Mucosa of rectum (tissue), 2 donors: ENCODE data around the gene CXXC5.
A peak's percentile ranks its signal among the peaks of the same experiment; 100 is the strongest.

Experiments used
- H3K27ac ChIP-seq, 2 donors: one replicate each; pipeline ENCODE4 v1.7.0; 2013; ENCODE audit warnings: inconsistent platforms in 2 of 2, low read depth in 2 of 2, low read length in 2 of 2
- H3K27me3 ChIP-seq, 2 donors: one replicate each; pipeline ENCODE4 v1.7.0; 2013; ENCODE audit warnings: low read length in 2 of 2; ENCODE audit not compliant: control insufficient read depth in 2 of 2, insufficient read depth in 2 of 2
- H3K36me3 ChIP-seq, 2 donors: one replicate each; pipeline ENCODE4 v1.7.0; 2013; ENCODE audit warnings: low read length in 2 of 2; ENCODE audit not compliant: control insufficient read depth in 2 of 2, insufficient read depth in 2 of 2
- H3K4me1 ChIP-seq, 2 donors: one replicate each; pipeline ENCODE4 v1.7.0; 2013; ENCODE audit warnings: low read length in 2 of 2, mild to moderate bottlenecking in 1 of 2; ENCODE audit not compliant: control insufficient read depth in 2 of 2, insufficient read depth in 2 of 2
- H3K4me3 ChIP-seq, 2 donors: one replicate each; pipeline ENCODE4 v1.7.0; 2013; ENCODE audit warnings: low read length in 2 of 2
- H3K9ac ChIP-seq, 2 donors: one replicate each; pipeline ENCODE4 v1.7.0; 2013; ENCODE audit warnings: low read length in 2 of 2, low read depth in 1 of 2, mild to moderate bottlenecking in 1 of 2
- H3K9me3 ChIP-seq, 2 donors: one replicate each; pipeline ENCODE4 v1.7.0; 2013; ENCODE audit warnings: low read length in 2 of 2; ENCODE audit not compliant: control insufficient read depth in 2 of 2
- donor health status: healthy.
- donor health status: Normal muscosa, but diverticular disease.

Gene CXXC5

DNA sequence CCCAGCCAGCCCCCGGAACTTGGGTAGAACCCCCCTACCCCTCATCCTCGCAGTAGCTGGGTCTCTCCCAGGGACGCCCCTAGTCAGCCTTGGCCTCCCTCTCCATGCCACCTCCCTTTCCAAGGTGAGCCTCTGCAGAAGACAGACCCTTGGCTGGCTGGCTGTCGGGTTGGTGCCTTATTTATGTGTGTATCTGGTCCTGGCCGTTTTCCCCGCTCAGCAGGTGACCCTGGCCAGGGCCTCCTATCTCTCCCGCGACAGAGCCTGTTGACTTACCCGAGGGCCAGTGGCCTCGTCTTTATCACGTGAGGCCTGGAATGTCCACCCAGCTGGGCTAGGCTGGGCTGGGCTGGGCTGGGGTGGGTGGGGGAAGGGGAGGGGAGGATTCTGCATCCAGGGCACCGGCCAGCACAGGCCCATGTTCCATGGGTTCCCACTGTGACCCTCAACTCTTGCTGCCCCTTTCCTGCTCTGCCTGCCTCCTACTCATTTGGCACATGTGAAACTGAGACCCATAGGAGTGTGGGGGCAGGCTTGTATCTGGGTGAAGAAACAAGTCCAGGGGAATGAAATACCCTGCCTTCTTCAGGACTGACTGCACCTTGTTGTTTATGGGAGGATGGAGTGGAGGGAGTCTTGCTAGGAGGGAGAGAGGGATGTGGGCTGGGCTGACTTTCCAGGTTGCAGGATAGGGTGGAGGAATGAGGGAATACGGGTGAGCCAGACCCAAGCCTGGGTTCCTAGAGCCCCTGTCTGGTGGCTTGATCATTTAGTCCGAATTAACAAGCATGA lies 3.1 kb downstream of the CXXC5 start:
- no peaks in the 10 kb centered on the region for H3K36me3 ChIP-seq
- H3K9me3 ChIP-seq: no peaks in the 10 kb centered on the region
- peak overlapping the region; percentile 73 to 85 for H3K4me3 ChIP-seq
- H3K27me3 ChIP-seq: no peaks in the 10 kb centered on the region
- peak overlapping the region in 1 of 2 donors; percentile 81 for H3K9ac ChIP-seq
- peaks cover 50 to 55% of the 10 kb centered on the region in 2 donors for H3K4me1 ChIP-seq
- peak overlapping the region; percentile 81 to 82 for H3K27ac ChIP-seq

DNA sequence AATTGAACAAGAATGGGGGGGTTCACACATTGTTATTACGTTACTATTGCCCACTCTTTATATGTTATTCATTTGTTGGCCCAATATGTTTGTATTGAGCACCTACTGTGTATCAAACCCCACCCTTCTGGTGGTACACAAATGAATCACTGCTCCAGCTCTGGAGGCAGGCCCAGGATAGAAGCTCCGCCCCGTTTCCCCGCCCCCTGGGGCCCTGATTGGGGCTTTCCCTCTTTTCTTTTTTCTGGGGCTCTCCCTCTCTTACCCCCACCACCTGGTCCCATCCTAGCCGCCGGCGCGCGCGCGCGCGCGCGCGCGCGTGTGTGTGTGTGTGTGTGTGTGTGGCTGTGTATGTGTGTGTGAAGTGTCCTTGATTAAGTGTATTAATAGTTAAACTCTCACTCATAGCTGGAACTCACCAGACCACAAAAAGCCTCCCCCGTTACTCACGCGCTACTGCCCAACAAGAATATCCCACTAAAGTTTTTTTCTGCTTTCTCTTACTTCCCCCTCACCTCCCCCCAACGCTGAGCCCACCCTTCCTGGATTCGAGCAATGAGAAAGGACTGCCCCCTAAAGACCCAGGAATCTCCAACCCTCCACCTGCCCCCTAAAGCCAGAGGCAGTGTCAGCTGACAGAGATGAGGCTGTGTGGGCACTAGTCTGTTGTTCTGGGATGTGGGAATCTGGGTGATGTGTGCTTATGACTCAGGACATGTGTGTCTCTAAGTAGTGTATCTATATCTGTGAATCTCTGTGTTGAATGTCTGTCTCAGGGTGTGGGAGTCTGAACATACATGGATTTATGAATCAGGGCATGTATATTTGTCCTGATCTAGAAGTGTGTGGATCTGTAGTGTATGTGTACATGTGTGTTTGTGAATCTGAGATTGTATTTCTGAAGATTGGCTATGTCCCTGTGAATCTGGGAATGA lies 4.0 kb downstream of the CXXC5 start:
- Histone ChIP-seq H3K27ac (peak overlapping the region; percentile 81 to 82), H3K9ac (peak overlapping the region in 1 of 2 donors; percentile 5), H3K9me3 (no peaks in the 10 kb centered on the region), H3K36me3 (no peaks in the 10 kb centered on the region), H3K4me1 (peaks cover 51 to 58% of the 10 kb centered on the region in 2 donors), H3K27me3 (no peaks in the 10 kb centered on the region), H3K4me3 (peak overlapping the region; percentile 43 to 53)

DNA sequence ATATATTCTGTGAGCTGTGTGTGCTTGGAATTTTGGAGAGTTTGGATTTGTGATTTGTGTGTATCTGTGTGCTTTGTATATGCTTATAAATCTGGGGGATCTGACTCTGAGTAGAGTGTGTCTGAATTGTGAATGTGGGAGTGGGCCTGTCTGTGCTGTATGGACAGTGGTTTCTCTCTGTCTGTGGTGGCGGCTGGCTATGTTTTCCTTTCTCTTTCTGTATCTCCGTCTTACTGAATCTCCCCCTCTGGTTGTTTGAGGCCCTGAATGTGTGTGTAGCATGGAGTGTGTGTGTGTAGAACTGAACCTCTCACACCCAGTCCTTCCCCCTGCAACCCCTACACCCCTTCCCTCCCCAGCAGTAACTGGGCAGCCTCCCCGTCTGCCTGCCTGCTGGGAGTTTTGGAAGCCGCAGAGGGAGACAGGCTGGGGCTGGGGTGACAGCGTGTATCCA lies 4.7 kb downstream of the CXXC5 start:
- H3K4me3 ChIP-seq: peak overlapping the region in 1 of 2 donors; percentile 0
- peaks cover 49 to 56% of the 10 kb centered on the region in 2 donors for H3K4me1 ChIP-seq
- H3K9ac ChIP-seq: peak overlapping the region in 1 of 2 donors; percentile 9
- H3K27ac ChIP-seq: peak overlapping the region; percentile 53 to 66
- no peaks in the 10 kb centered on the region for H3K27me3 ChIP-seq
- H3K9me3 ChIP-seq: no peaks in the 10 kb centered on the region
- H3K36me3 ChIP-seq: no peaks in the 10 kb centered on the region

DNA sequence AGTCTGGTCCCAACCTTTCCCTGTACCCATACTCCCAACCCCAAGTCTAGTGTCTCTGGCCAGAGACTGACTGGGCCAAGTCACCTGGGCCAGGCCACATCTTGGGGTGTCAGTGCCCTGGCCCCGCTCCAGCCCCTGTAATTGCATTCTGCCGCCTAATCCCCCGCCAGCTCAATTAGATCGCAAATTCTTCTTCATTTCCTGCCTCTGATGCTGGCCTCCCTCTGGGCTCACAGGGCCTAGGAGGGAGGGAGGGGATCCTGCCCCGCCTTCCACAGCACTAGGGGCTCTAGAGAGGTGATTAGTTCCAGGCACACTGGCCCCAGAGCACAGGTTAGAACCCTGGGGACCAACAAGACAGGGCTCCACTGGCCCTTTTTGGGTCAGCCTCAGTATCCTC lies 5.5 kb downstream of the CXXC5 start:
- Histone ChIP-seq H3K27me3 (no peaks in the 10 kb centered on the region), H3K4me1 (peaks cover 53 to 64% of the 10 kb centered on the region in 2 donors), H3K9ac (peak overlapping the region in 1 of 2 donors; percentile 34), H3K36me3 (no peaks in the 10 kb centered on the region), H3K4me3 (no peak overlapping the region), H3K9me3 (no peaks in the 10 kb centered on the region), H3K27ac (peak overlapping the region; percentile 9 to 53)

DNA sequence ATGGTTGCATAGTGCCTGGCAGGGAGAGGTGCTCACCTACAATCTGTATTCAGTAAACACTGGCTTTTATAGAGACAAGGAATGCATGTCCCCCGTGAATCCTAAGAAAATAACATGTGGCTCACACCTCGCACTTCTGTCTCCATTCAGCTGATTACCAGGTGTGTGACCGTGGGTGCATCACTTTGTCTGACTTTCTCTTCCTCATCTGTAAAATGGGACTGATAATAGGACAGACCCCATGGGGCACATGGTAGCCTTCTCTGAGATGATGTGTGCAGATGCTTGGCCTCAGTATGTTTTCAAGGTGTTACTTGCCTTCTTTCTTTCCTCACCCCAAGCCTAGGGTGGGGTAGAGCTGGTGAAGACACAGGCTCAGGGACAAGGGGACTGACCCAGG lies 6.3 kb downstream of the CXXC5 start:
- H3K27me3 ChIP-seq: no peaks in the 10 kb centered on the region
- no peak overlapping the region for H3K4me3 ChIP-seq
- no peaks in the 10 kb centered on the region for H3K36me3 ChIP-seq
- H3K9me3 ChIP-seq: no peaks in the 10 kb centered on the region
- no peak overlapping the region for H3K9ac ChIP-seq
- H3K27ac ChIP-seq: peak overlapping the region; percentile 70 to 76
- peaks cover 62 to 72% of the 10 kb centered on the region in 2 donors for H3K4me1 ChIP-seq

DNA sequence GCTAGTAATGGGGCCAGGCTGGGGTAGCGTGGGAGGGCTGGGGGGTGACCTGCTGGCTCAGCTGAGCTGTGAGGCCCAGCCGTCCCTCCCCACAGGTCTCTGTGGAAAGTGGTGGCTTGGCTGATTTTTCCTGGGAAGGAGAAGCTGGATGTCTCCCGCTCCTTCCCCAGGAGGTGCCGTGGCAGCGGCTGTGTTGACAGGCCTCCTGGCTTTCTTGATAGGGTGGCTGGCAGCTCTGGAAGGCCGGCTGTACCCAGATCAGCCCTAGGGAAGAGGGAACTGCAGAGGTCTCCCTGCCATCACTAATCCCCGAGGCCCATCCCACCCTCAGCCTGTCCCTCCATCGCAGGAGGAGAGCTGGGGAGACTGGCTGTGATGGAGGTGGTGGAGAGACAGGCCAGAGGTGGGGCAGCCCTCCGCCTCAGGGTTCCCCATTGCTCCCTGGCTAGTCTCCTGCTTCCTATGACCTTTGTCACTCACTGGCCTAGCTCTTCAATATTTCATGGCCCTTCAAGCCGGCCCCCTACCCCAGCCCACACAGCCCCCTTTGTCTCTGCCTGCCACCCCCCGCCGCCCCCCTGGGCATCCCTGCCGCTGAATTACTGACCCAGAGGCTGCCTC lies 6.8 kb downstream of the CXXC5 start:
- H3K4me3 ChIP-seq: no peak overlapping the region
- no peak overlapping the region for H3K9ac ChIP-seq
- H3K4me1 ChIP-seq: peaks cover 67 to 78% of the 10 kb centered on the region in 2 donors
- H3K9me3 ChIP-seq: no peaks in the 10 kb centered on the region
- H3K27ac ChIP-seq: peak overlapping the region; percentile 70 to 76
- H3K27me3 ChIP-seq: no peaks in the 10 kb centered on the region
- no peaks in the 10 kb centered on the region for H3K36me3 ChIP-seq

DNA sequence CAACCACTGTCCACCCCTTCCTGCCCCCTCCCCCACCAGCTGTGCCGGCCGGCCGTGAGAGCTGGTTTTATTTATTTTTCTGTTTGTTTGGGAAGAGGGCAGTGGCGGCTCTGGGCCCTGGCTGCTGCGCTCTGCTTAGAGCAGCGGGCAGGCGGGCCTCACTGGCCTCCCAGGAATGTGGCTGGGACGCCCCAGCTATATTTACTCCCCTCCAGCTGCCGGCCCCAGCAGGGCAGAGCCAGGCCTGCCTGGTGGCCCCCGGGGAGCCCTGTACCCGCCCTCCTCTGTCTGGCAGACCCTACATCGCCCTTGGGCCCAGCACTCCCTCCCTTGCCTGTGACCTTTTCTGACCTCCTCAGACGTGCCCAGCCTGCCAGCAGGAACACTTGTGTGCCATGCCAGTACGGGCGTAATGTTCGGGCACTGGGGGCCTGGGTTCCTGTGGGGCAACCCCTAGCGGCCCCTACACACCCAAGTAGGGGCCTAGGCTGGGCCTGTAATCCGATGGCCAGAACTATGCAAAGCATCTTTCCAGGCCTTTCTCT lies 7.7 kb downstream of the CXXC5 start:
- peak overlapping the region; percentile 24 to 31 for H3K9ac ChIP-seq
- H3K27ac ChIP-seq: peak overlapping the region; percentile 70 to 76
- no peaks in the 10 kb centered on the region for H3K27me3 ChIP-seq
- H3K36me3 ChIP-seq: no peaks in the 10 kb centered on the region
- H3K4me3 ChIP-seq: no peak overlapping the region
- no peaks in the 10 kb centered on the region for H3K9me3 ChIP-seq
- H3K4me1 ChIP-seq: peaks cover 68 to 79% of the 10 kb centered on the region in 2 donors

DNA sequence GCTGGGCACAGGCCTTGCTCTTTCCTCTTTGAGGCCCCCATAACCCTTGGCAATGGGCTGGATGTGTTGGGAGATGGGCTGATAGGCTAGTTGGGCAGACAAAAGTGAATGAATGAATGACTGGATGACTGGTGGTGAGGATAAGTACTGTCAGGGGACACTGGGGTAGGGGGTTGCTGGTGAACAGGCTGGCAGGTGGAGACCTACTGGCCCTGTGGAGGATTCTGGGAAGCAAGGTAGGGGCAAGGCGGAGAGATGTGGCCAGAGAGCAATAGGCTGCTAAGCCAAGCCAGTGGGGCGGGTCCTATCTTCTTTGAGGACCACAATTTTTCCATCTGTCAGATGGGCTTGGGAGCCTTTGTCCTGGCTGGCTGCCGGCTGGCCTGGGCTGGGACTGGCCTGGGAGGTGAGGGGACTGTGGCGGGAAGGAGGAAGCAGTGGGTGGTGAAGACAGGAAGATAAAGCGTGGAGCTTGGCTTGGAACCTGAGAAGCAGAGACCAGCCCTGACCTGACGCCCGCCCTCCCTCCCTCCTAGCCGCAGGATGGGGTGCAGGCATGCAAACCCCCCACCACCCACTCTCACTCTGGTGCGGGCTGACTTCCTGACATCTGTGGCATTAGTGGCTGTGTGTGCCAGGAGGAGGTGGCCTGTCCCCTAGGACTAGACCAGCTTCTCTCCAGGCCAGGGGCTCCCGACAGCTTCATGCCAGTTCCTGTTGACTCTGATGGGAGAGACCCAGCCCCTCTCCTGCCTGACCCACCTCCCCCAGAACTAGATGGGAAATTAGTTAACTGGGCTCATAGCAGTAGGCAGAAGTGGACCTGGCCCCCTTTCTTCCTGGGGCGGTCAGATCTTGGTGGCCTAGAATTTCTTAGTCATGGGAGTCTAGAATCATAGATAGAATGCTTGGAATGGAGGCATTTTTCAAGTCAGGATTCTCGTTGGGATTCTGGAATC lies 9.5 kb downstream of the CXXC5 start:
- H3K9me3 ChIP-seq: no peaks in the 10 kb centered on the region
- H3K27ac ChIP-seq: peak overlapping the region; percentile 78 to 87
- peaks cover 62 to 65% of the 10 kb centered on the region in 2 donors for H3K4me1 ChIP-seq
- H3K4me3 ChIP-seq: no peak overlapping the region
- H3K27me3 ChIP-seq: no peaks in the 10 kb centered on the region
- H3K9ac ChIP-seq: peak overlapping the region in 1 of 2 donors; percentile 36
- peaks cover 0 to 2% of the 10 kb centered on the region in 2 donors for H3K36me3 ChIP-seq

DNA sequence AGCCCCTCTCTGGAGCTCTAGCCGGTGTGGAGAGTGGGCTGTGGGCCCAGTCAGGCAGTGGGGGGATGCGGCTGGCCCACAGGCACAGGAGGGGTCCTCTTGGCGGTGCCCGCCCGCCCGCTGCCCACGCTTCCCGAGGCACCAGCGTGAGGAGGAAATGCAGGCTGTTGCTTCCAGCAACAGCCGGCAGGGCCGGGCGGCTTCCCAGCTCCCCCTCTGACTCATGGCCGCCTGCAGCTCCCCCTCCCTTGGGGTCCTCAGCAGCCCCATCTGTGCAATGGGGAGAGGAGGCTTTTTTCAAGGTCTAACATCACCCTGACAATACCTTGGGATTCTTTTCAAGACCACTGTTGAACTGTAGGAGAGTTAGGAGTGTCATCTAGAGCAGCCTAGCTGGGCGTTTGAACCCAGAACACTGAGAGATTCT lies 10.4 kb downstream of the CXXC5 start:
- H3K9me3 ChIP-seq: no peaks in the 10 kb centered on the region
- H3K4me3 ChIP-seq: no peak overlapping the region
- peak overlapping the region in 1 of 2 donors; percentile 36 for H3K9ac ChIP-seq
- peaks cover 0 to 2% of the 10 kb centered on the region in 2 donors for H3K36me3 ChIP-seq
- peaks cover 55 to 57% of the 10 kb centered on the region in 2 donors for H3K4me1 ChIP-seq
- H3K27me3 ChIP-seq: no peaks in the 10 kb centered on the region
- H3K27ac ChIP-seq: peak overlapping the region; percentile 78 to 87
